Activated B cell treated with CpG ODN at 0.5 μM for 24 hours (primary cell): ENCODE data around the gene RRAS. TPM values are rescaled to one million over a fixed set of nuclear protein-coding genes. Genes with fewer than 3 reads are reported as not detected.
"Not testable (repeated sequence)": the region's sequence is repeated elsewhere in the genome, so short reads cannot be mapped to it uniquely, and the experiment has no call there.

ENCODE experiments used
- ATAC-seq: fragments of 200-7000 bp; cut with Tn5 transposase; one replicate; pipeline ENCODE4 v1.10.0; 2021; ENCODE audit warnings: low read depth, mild to moderate bottlenecking, moderate library complexity
- CTCF ChIA-PET: fragments of 350-600 bp; sonication (Branson Sonifier 250); formaldehyde crosslinking; loops from one replicate; lab custom pipeline; 2021; ENCODE audit warnings: antibody characterized with exemption; lab: Charles Lee
- POLR2A ChIA-PET: fragments of 350-600 bp; sonication (Branson Sonifier 250); formaldehyde crosslinking; loops from one replicate; lab custom pipeline; 2021; ENCODE audit warnings: antibody characterized with exemption; lab: Charles Lee
- DNase-seq: peaks from one replicate; pipeline ENCODE4 v3.0.0; 2022
- H3K27ac Mint-ChIP-seq: one replicate; pipeline ENCODE4 v1.8.0; 2020; ENCODE audit warnings: mixed read lengths
- H3K27me3 Mint-ChIP-seq: one replicate; pipeline ENCODE4 v1.8.0; 2021; ENCODE audit warnings: mixed read lengths
- H3K36me3 Mint-ChIP-seq: one replicate; pipeline ENCODE4 v1.8.0; 2021; ENCODE audit warnings: low read depth, mixed read lengths
- H3K4me1 Mint-ChIP-seq: one replicate; pipeline ENCODE4 v1.8.0; 2021; ENCODE audit warnings: mixed read lengths
- H3K4me3 Mint-ChIP-seq: one replicate; pipeline ENCODE4 v1.8.0; 2020; ENCODE audit warnings: mild to moderate bottlenecking, mixed read lengths
- H3K9me3 Mint-ChIP-seq: one replicate; pipeline ENCODE4 v1.8.0; 2020; ENCODE audit warnings: mixed read lengths
- CTCF ChIP-seq: fragments of 200-600 bp; IDR thresholded peaks from one replicate; pipeline ENCODE4 v1.8.0; 2022; ENCODE audit warnings: antibody characterized with exemption, mild to moderate bottlenecking
- intact Hi-C: fragments of 100-400 bp; cut with micrococcal nuclease; formaldehyde crosslinking; loops from one replicate; pipeline ENCODE4 v1.15.1; 2024
- total RNA-seq: library from RNA; stranded (reverse); gene quantifications from 2 replicates; pipeline ENCODE4 v1.2.3, GENCODE V29; 2022

Gene RRAS
- total RNA-seq, 1 donor from 2014 or later, result 5.1 TPM

DNA sequence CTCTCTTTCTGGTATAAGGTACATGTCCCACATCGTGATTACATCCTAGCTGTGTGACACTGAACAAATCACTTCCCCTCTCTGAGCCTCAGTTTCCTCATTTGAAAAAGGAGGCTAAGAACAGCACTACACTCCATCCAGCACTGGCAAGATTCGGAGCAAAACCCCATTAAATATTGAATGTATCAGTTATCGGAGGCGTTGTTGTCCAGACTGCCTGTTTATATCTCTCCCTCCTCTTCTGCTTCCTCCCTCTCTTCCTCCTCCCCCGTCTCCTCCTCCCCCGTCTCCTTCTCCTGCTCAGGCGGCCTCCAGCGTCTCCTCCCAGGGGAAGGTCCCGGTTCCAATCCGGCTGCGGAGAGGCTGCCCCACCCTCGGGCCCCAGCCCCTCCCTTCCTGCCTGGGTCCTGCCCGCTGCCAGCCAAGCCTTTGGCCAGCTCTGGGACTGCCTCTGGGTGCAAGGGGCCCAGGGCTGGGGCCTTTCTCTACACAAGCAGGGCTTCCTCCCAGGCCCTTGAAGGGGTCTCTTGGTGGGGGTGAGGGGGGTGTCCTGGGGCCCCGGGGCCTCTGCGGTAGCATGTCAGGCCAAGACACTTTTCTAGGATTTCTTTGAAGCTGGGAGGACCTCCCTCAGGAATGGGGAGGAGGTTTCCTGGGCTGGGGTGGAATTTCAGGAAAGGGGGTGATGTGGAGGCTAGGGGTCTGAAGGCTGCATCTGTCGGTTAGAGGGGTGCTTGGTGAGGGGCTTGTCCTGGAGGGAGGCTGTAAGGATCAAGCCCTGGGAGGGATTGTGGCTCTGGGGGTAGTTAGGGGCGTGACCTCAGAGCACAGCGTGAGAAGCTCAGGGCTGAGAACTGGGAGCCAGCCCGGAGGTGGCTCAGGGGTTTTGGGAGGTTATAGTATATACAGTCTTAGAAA, 1.9 kb downstream of the RRAS start:
- DNase-seq (no peak), ATAC-seq (no peak)
- H3K4me1 Mint-ChIP-seq, result peaks cover 42% of the 10 kb centered on the region
- intact Hi-C loops, result no loop called here
- no peaks in the 10 kb centered on the region for H3K9me3 Mint-ChIP-seq
- TF ChIP-seq CTCF, result no peak
- H3K27me3 Mint-ChIP-seq, result no peaks in the 10 kb centered on the region
- CTCF ChIA-PET, result no interaction called here
- H3K27ac Mint-ChIP-seq, result no peak overlapping the region
- peaks cover 4% of the 10 kb centered on the region for H3K36me3 Mint-ChIP-seq
- peak overlapping the region; percentile 35 for H3K4me3 Mint-ChIP-seq
- POLR2A ChIA-PET, result interaction anchor here (0.6 to 0.8 kb wide), 5 partner anchors 24 to 136 kb away, joined by 3 to 5 read pairs (median 3); no protein-coding TSS in a partner anchor

DNA sequence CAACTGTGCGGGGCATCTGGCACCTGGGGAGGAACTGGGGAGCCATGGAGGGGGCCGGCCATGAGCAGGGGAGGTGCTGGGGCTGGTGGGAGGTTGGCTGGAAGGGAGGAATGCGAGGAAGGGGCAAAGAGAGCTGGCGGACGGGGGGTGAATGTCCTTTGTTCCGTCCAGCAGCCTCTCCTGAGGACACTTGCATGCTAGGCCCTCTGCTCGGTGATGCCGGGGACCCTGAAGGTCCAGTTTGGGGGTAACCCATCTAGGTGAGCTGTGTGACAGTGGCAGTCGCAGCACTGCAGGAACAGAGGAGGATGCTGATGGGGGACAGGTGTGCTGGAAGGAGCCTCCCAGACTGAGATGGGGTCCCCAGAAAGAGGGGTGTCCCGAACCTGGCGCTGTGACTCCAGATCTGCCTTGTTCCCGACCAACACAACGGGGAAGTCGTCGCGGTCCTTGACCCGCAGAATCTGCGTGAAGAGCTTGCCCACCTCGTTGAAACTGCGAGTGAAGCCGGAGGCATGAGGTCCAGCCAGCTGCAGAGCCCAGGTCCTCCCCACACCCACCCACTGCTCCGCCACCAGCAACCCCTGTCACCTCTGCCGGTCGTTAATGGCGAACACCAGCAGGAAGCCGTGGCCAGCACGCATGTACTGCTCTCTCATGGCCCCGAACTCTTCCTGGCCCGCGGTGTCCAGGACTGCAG, 3.6 kb downstream of the RRAS start:
- H3K9me3 Mint-ChIP-seq, result no peaks in the 10 kb centered on the region
- no peak overlapping the region for H3K27ac Mint-ChIP-seq
- peaks cover 30% of the 10 kb centered on the region for H3K4me1 Mint-ChIP-seq
- POLR2A ChIA-PET, result no interaction called here
- no peak for TF ChIP-seq CTCF
- CTCF ChIA-PET, result no interaction called here
- no peak for DNase-seq
- no peak for ATAC-seq
- H3K36me3 Mint-ChIP-seq, result no peaks in the 10 kb centered on the region
- H3K27me3 Mint-ChIP-seq, result no peaks in the 10 kb centered on the region
- no peak overlapping the region for H3K4me3 Mint-ChIP-seq
- intact Hi-C loops, result no loop called here

DNA sequence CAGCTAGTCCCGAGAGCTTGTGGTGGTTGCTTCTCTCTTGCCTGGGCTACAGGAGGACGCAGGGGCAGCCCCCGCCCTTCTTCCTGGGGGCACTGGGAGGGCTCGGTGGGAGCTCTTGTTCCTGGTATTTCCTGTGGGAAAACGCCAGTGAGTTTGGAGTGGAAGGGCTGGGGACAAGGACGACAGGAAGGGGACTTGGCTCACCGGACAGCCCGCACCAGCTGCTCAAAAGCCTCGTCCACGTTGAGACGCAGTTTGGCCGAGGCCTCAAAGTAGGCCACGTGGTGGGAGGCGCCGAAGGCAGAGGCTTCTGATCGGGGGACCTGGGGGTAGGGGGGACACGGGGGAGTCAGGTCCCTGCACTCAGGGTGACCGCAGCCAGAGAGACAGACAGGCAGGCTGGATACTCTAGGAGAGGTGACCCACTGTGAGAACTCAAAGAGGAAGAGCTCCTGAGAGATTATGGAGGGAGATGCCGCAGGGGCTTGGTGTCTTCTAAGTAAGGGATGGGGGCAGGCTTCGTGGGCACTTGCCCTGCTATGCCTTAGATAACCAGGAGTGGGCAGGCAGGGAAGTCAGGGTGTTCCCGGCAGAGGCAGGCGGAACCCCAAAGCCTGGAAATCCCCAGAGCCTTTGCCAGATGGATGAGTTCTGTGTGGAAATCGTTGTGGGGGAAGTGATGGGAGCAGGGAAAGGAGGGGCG, 4.3 kb downstream of the RRAS start:
- CTCF ChIA-PET, result no interaction called here
- H3K36me3 Mint-ChIP-seq, result no peaks in the 10 kb centered on the region
- no peak for TF ChIP-seq CTCF
- H3K4me1 Mint-ChIP-seq, result peaks cover 25% of the 10 kb centered on the region
- H3K27ac Mint-ChIP-seq, result no peak overlapping the region
- no peaks in the 10 kb centered on the region for H3K9me3 Mint-ChIP-seq
- POLR2A ChIA-PET, result interaction anchor here (0.6 to 0.9 kb wide), 2 partner anchors 42 to 271 kb away, joined by 3 to 7 read pairs; no protein-coding TSS in a partner anchor
- no peak for DNase-seq
- no peak overlapping the region for H3K4me3 Mint-ChIP-seq
- intact Hi-C loops, result no loop called here
- H3K27me3 Mint-ChIP-seq, result no peaks in the 10 kb centered on the region
- no peak for ATAC-seq

- H3K9me3 Mint-ChIP-seq, CTCF ChIA-PET, H3K27ac Mint-ChIP-seq, H3K4me1 Mint-ChIP-seq, H3K27me3 Mint-ChIP-seq, DNase-seq, H3K4me3 Mint-ChIP-seq, intact Hi-C loops, H3K36me3 Mint-ChIP-seq, ATAC-seq: not testable (repeated sequence)
- POLR2A ChIA-PET, result interaction anchor here (0.6 kb wide), 1 partner anchor 14 kb away, joined by 7 read pairs; no protein-coding TSS in a partner anchor
Observed at GRCh38 chr19:49633273-49633672, 6.7 kb downstream of the RRAS start.

DNA sequence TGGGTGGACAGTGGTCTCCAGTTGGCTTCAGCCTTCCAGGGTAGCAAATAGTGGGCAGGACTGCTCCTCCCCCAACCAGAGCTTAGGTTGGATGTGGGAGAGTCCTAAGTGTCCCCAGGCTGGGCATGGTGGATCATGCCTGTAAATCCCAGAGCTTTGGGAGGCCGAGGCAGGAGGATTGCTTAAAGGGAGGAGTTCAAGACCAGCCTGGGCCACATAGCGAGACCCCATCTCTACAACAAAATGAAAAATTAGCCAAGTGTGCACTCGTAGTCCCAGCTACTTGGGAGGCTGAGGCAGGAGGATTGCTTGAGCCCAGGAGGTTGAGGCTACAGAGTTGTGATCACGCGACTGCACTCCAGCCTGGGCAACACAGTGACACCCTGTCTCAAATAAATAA, 7.4 kb downstream of the RRAS start:
- DNase-seq (no peak), ATAC-seq (no peak)
- no peak for TF ChIP-seq CTCF
- peaks cover 7% of the 10 kb centered on the region for H3K36me3 Mint-ChIP-seq
- POLR2A ChIA-PET, result interaction anchor here (0.6 kb wide), 1 partner anchor 14 kb away, joined by 7 read pairs; no protein-coding TSS in a partner anchor
- H3K27me3 Mint-ChIP-seq, result no peaks in the 10 kb centered on the region
- H3K4me1 Mint-ChIP-seq, result no peaks in the 10 kb centered on the region
- no peak overlapping the region for H3K4me3 Mint-ChIP-seq
- intact Hi-C loops, result no loop called here
- CTCF ChIA-PET, result no interaction called here
- no peaks in the 10 kb centered on the region for H3K9me3 Mint-ChIP-seq
- H3K27ac Mint-ChIP-seq, result no peak overlapping the region
